GM19240 (cell line): ENCODE data around the gene AFAP1.

Experiments
- DNase-seq: peaks from one replicate; pipeline ENCODE4 v3.0.0; 2011; ENCODE audit warnings: low spot score; ENCODE audit not compliant: insufficient read length

The AFAP1 gene

GRCh38 chr4:7740866-7741525 lies 198.7 kb downstream of the AFAP1 start:
- no peak for DNase-seq

GRCh38 chr4:7739918-7740865 lies 199.5 kb downstream of the AFAP1 start:
- DNase-seq: no peak

DNA sequence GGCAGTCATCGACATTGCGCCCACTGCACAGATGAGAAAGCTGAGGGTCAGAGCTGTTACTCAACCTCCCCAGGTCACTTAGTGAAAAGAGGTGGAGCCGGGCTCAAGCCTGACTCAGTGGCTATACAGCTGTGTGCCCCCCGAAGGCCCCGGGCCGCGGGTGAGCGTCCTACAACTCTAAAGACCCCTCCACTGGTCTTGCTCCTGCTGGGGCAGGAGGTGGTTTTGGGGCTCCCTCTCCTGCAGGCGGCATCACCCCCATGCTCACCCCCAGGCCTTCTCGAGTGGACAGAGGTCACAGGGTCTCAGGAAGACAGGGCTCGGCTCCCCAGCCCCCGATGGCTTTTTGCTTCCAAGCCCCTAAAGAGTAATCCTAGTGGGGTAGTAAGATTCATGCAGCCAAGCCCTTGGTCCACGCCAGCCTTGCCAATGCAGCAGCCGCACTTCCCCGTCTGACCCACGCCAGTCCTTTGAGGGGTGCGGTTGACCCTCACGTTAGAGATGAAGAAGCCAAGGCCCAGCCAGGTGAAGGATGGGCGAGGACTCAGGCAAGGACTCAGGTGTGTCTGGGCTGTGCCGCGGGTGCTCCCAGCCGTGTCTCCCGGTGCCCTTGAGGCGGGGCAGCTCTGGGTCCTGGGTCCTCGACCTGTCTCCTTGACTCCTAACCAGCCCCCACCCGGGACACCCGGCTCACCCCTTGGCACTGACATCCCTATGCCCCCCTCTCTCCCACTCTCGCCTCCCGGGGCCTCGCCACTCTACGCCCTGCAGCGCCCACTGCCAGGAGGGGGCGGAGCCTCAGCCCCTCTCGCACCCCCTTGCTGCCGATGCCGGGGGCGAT lies 200.4 kb downstream of the AFAP1 start:
- DNase-seq: no peak

- DNase-seq: no peak
These were observed 201.1 kb downstream of the AFAP1 start for GRCh38 chr4:7738458-7739076.

GRCh38 chr4:7737752-7738457 lies 201.8 kb downstream of the AFAP1 start:
- no peak for DNase-seq

DNA sequence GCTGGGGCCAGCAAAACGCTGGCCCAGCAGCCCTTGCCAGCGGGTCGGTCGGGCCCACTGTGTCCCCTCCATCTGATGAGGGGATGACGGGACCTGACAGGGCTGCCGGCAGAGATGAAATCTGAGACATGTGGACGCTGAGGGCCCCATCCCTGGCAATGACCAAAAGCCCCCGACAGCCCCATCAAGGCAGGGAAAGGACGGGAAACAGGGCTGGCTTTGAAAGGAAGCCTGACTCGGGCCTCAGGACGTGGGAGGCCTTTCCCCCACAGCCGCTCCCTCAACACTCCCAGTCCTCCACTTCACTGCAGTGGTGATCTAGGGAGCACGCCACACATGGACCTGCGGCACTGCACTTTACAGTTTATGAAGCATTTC lies 202.4 kb downstream of the AFAP1 start:
- no peak for DNase-seq

GRCh38 chr4:7736436-7737267 lies 203.0 kb downstream of the AFAP1 start:
- DNase-seq: no peak

GRCh38 chr4:7735961-7736360 lies 203.7 kb downstream of the AFAP1 start:
- no peak for DNase-seq

DNA sequence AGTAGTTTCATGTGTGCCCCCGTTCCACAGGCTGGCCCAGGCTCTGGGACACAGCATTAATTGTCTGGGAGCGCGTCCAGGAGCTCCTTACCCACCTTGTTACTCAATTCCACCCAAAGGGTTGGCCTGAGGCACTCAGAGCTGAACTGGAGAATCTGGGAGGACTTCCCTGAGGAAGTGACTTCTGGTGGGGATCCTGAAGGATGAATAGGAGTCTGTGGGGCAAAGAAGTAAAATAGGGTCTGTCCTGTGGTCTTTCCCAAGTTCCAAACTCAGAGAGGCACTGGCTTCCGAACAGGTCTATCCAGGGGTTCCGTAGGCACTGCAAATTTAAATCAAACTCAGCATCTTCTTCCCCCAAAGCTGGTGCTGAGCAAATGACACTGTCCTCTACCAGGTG lies 204.3 kb downstream of the AFAP1 start:
- DNase-seq: no peak

GRCh38 chr4:7734651-7735260 lies 204.9 kb downstream of the AFAP1 start:
- DNase-seq: no peak

GRCh38 chr4:7733801-7734650 lies 205.6 kb downstream of the AFAP1 start:
- no peak for DNase-seq

GRCh38 chr4:7733201-7733600 lies 206.5 kb downstream of the AFAP1 start:
- no peak for DNase-seq

- no peak for DNase-seq
These were observed 207.4 kb downstream of the AFAP1 start for GRCh38 chr4:7732263-7732662.

GRCh38 chr4:7731437-7731836 lies 208.2 kb downstream of the AFAP1 start:
- no peak for DNase-seq

- no peak for DNase-seq
These were observed 211.9 kb downstream of the AFAP1 start for GRCh38 chr4:7727749-7728148.

DNA sequence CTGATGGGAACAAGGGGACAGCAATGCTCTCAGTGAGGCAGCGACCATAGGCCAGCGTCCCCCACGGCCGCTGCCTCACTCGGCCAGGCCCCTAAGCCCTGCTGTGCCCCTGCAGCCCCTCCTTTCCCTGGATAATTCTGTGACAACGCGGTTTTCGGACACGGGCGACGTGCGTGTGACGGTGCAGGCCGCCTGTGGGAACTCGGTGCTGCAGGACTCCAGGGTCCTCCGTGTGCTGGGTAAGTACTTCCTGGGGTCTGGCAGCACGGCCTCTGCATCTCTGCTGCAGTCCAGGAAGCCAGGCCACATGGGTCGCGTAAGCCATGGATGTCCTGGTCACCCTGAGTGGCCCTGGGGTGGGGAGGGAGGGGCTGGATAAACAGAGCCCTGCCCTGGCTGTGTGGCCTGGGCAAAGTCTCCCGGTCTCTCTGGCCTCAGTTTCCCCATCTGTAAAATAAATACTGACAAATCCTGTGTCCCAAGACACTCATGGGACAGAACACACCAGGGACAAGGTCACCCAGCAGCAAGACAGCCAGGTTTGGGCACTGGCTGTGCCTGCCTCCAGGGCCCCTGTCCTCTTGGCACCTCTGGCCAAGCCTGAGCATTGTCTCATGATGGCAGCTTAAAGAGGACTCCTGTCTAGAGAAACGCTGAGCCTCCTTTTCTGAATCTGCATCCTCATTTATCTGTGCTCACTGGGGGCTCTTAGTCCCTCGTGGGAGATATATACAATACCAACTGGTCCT lies 212.8 kb downstream of the AFAP1 start:
- no peak for DNase-seq

DNA sequence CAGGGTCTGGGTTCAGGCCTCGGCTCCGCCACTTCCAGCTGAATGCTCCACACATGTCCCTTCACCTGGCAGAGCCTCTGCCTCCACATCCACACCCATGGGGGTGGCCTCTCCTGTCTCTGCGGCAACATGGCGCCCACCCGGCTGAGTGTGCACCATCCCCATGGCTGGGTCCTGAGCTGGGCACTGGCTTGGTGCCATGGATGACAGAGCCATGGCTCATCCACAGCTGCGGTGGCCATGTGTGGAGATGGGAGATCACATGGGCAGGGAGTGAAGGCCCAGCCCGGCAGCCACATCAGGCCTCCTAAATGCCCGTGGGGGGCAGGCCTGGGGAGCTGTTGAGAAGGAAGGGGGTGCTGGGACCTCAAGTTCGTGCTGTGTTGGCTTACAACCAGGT lies 213.7 kb downstream of the AFAP1 start:
- DNase-seq: no peak

- no peak for DNase-seq
These were observed 216.0 kb downstream of the AFAP1 start for GRCh38 chr4:7723625-7724024.
